ENCODE results near the gene ZFP14. TPM values are rescaled to one million over a fixed set of nuclear protein-coding genes. Genes with fewer than 3 reads are reported as not detected.

Gene ZFP14
- total RNA-seq, 1 donor from 2014 or later: 6.6 TPM

Other genes with a start within 250 kb of the ZFP14 start
- 789 and 808 TPM in 2 replicates for gene CAPNS1, start 239.1 kb downstream of the ZFP14 start, total RNA-seq
- not detected in 2 replicates for gene COX7A1, start 226.8 kb downstream of the ZFP14 start, total RNA-seq
- gene ZNF565, start 164.5 kb downstream of the ZFP14 start, total RNA-seq: 6.6 and 7.8 TPM in 2 replicates
- 66.3 and 70.0 TPM in 2 replicates for gene ZNF146, start 164.1 kb downstream of the ZFP14 start, total RNA-seq
- gene ZFP82, start 39.4 kb upstream of the ZFP14 start, total RNA-seq: 8.9 TPM in 2 replicates
- 12.1 and 13.2 TPM in 2 replicates for gene ZNF566, start 110.4 kb upstream of the ZFP14 start, total RNA-seq
- 16.4 and 20.9 TPM in 2 replicates for gene ZNF260, start 149.1 kb upstream of the ZFP14 start, total RNA-seq
- 18.3 and 18.8 TPM in 2 replicates for gene ZNF529, start 194.1 kb upstream of the ZFP14 start, total RNA-seq
- gene ZNF382, start 226.1 kb upstream of the ZFP14 start, total RNA-seq: 13.2 and 15.0 TPM in 2 replicates

Measured in osteocyte (in vitro differentiated cells).